ENCODE data around the gene PRRX2. TPM values are rescaled to one million over a fixed set of nuclear protein-coding genes. Genes with fewer than 3 reads are reported as not detected.

The PRRX2 gene
- total and polyA plus RNA-seq, 9 of the 15 experiments (the other 6 are each of a cell fraction or from before 2014, with no cell fraction given): 0.21 TPM; not detected in 8

DNA sequence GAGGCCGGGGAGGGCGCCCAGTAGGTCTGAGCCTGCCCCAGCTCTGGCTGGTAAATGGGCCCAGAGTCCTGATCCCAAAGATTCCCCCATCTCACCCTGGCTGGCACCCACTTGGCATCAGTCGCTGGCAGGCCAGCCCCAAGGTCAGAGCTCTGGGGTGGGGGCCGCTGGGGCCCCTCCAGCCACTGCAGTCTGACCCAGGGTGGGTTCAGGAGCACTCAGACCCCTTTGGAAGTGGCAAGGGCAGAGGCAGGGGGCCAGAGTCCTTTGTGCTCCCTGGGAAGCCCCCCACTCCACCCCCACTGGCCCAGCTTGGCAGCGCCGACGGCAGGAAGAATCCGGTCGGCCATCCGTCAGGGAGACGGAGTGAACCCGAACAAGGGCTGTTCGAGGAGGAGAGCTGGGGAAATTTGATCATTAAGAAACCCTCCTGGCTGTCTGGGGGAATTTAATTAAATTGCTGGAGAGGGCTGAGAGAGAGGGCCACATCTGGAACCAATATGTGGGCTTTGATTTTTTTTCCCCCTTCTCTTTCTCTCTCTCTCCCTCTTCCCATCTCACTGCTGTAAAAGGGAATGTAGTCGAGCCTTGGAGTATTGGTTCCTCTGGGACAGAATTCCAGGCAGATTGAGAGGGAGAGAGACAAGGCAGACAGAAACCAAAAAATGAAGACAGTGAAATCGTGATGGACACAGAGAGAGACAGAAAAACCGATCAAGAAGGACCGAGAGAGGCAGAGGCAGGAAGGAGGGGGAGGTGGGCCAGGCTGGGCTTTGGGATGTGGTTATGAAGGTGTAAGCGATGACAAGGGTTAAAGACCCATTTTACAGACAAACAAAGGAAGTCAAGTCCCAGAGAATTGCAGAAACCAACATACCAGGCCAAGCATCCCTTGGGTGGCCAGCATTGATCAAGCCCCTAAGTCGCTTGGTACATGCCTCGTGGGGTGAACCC lies 15.4 kb upstream of the PRRX2 start:
- no peak for DNase-seq (ENCODE audit: extremely low read depth in 1 of 4, low spot score in 3 of 4)
- no peak overlapping the region for H3K27ac ChIP-seq (ENCODE audit: extremely low read depth, low read depth, low read length)
- H3K4me3 ChIP-seq: no peak overlapping the region
- TF ChIP-seq ATF6 (CRISPR knock-in tag; IDR thresholded peaks at IDR 0.05) (no peak), SMAD2 (IDR thresholded peaks at IDR 0.05; ENCODE audit: low read depth, low read length) (no peak), PRDM10 (IDR thresholded peaks at IDR 0.05; ENCODE audit: partially characterized antibody) (peak; percentile 58)
- H3K4me1 ChIP-seq (replicated peaks in 1 of 2; ENCODE audit: control insufficient read depth in 2 of 2, insufficient read depth in 2 of 2, low read length in 2 of 2): peaks cover 0 to 27% of the 10 kb centered on the region in 2 experiments; a peak in 3 of 5 replicates
- no peak overlapping the region for H3K4me2 ChIP-seq (ENCODE audit: insufficient read depth, low read length)
- no peaks in the 10 kb centered on the region for H3K9me1 ChIP-seq (ENCODE audit: control insufficient read depth, insufficient read depth, low read length)
- H3K9ac ChIP-seq (ENCODE audit: insufficient read depth in 1 of 2, low read depth in 2 of 2, low read length in 2 of 2): peak overlapping the region in 1 of 2 experiments; percentile 15; a peak in 1 of 4 replicates
- 21% methylated on average over 14 of the region's 20 CpGs for WGBS (ENCODE audit: insufficient coverage, low coverage, missing lambda C conversion rate)
- ChIA-PET POLR2A (no interaction called here), CTCF (ENCODE audit: low intra/inter-chr PET ratio) (no interaction called here)
- no peaks in the 10 kb centered on the region for H4K20me1 ChIP-seq (replicated peaks; ENCODE audit: control insufficient read depth, insufficient read depth, low read length)
- no peak for ATAC-seq
- H3K79me2 ChIP-seq (ENCODE audit: control insufficient read depth, insufficient read depth, low read length): no peaks in the 10 kb centered on the region
- H3K9me3 ChIP-seq (replicated peaks; ENCODE audit: control insufficient read depth, insufficient read depth, low read depth, low read length): no peaks in the 10 kb centered on the region
- BruUV-seq (replicated peaks): no TSS peak
- no peaks in the 10 kb centered on the region for H3K36me3 ChIP-seq (ENCODE audit: control insufficient read depth, insufficient read depth, low read length)
- intact Hi-C loops (cut with micrococcal nuclease): loop anchor here (10.0 kb wide), 1 partner anchor 235 kb away; no protein-coding TSS in a partner anchor
- in situ Hi-C loops (cut with MboI): loop anchor here (25.0 kb wide), 1 partner anchor 687 kb away; no protein-coding TSS in a partner anchor
- FAIRE-seq: no peak
- H3K27me3 ChIP-seq (ENCODE audit: control insufficient read depth in 2 of 2, insufficient read depth in 2 of 2, low read length in 2 of 2): peaks cover 8 to 24% of the 10 kb centered on the region in 2 experiments; a peak in 4 of 5 replicates
- no peak overlapping the region for H2AFZ ChIP-seq (ENCODE audit: low read depth, low read length)

Data from K562 (cell line).